HG03159 (cell line): ENCODE results near the gene CACNA1I.

Experiments used
- ATAC-seq: cut with Tn5 transposase; IDR thresholded peaks from one replicate; pipeline ENCODE4 v1.9.1; 2021; ENCODE audit warnings: mild to moderate bottlenecking, moderate library complexity; ENCODE audit not compliant: unreplicated experiment

CACNA1I gene

DNA sequence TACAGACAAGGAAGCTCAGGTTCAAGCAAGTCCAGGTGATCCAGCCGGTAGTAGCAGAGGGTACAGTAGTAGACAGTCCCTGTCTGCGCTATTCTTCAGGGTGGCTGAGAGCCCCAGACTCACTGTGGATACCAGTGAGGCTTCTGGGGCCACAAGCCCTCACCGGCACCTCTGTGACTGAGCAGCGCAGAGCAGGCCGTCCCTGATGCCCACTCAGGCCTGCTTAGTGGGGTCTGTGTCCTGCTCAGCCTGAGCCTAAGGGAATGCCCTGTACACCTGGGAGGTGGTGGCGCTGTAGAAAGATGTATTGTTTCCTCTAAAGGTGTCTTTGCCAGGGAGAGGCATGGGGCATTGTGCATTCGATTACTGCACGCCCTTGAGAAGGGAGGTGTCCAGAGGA is 143.8 kb downstream of the CACNA1I start:
- no peak for ATAC-seq

DNA sequence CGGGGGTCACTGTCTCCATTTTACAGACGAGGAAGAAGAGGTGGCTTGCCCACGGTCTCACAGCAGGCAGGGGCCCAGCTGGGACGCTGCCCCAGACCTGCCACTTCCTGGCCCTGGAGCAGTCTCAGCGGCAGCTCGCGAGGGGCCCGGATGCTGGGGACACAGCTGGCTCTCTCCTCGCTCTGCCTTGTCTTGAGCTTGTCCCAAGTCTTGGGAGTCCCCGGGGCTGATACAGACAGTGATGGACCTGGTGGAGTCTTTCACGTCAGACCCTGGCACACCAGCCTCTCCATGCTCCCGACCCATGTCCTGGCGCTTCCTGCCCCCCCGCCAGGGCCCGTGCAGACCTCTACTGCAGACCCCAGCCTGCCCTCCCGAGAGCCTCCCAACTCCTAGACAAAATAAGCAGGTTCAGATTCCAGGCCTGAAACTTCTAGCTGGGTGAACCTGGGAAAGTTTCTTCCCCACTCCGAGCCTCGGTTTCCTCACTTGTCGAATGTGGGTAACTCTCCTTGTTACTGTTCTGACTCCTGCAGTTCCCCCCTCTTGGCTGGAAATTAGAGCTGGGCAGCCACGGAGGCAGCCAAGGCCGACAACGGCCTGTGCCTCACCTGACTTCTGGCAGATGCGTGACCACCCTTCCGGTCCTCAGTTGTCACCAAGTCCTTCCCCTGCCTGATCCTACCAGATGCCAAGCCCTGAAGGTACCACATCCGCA is 145.4 kb downstream of the CACNA1I start:
- no peak for ATAC-seq

DNA sequence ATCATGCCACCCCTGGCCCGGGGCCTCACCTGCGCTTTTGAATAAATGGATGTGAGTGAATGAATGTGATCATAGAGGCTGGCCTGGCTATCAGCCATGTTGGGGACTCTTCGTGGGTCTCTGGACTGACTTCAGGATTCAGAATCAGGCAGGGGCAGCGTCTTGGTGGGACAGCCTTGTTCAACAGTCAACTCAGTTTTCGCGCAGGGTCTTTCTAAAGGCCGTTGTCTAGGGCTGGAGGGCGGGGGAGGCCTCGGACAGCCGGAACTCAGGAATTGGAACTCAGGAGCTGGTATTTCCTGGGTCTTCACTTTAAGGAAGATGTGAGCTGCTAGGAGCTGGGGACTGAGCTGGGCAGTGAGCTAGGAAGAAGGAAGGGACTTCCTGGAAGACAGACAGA is 146.0 kb downstream of the CACNA1I start:
- ATAC-seq, result no peak

DNA sequence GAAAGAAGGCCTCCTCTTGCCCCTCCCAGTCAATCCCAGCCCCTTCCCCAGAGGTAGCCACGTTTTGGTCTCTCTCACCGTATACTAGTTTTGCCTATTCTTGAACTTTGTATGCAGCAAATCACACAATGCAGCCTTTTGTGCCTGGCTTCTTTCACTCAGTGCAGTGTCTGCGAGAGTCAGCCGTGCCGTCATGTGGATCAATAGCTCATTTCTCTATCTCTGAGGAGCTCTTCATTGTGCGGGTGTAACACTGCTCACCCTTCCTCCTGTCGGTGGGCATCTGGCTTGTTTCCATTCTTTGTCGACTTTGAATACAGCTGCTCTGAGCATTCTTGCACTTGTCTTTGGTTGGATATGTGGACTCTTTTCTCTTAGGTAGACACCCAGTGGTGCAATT is 146.5 kb downstream of the CACNA1I start:
- no peak for ATAC-seq

DNA sequence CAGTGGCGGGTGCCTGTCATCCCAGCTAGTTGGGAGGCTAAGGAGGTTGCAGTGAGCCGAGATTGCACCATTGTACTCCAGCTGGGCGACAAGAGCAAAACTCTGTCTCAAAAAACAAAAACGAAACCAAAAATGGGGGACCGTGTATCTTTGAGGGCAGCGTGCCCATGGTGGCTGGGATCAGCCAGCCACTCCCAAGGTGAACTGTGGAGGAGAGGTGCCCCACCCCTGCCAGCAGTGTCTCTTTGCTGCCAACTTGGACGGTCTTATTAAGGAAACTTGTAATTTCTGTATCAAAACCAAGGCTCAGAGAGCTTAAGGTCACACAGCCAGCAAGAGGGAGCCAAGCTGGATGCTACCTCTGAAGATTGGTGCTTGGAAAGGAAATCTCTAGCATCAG is 147.7 kb downstream of the CACNA1I start:
- ATAC-seq, result no peak

DNA sequence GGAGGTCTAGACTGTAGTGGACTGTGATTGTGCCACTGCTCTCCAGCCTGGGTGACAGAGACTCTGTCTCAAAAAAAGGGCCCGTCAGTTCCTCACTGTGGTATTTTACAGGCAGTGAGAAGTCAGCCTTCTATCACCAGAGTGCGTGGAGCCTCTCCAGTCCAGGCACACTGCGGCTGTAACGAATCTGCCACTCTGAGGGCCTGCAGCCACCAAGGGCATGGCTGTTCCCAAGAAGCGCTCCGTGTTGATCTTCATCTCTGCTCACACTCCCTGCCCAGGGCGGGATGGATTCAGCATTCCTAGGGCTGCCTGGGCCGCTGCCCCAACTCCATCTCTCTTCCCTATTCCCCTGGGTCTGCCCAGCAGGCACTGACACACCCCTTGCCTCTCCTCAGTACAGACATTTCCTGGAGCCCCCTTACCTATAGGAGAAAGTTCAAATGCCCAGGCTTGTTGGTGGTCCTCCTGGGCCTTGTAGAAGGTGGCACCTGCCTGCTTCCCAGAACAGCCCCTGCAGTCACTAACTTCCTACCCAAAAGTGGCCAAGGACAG is 148.4 kb downstream of the CACNA1I start:
- ATAC-seq, result no peak

DNA sequence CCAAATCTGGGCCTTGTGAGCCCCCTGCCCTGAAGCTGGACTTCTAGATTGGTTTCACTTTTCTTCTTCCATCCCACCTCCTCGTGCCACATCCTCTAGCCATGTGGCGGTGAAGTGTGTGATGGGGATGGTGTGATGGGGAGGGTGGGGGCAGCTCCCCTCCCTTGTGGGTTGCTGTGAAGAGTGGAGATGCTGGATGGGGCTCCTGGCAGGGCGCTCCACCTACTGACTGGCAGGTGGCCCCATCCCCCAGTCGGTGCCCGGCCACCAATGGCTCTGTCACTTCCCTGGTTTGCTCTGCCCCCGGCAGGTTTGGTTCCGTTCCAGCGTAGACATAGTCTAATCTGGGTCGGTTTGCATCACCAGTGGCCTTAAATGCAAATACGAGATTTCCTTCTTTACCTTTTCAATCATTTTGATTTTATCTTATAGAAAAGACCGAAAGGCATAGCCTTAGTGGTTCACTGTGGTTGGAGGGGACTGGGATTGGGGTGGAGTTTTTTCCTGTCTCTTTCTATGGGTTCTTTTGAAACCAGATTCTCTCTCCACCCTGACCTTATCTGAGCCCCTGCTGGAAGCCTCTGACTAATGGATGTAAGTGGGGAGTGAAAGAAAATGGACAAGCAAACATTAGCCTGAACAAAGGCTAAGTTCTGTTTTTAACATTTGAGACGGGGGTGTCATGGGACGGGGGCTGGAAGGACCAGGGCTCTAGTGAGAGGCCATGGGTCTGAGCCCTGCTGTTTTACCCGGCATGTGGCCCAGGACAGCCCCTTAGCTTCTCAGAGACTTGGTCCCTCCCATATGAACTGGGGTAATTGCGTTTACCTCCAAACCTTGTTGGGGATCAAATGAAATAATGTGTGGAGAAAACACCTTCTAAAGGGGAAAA is 149.3 kb downstream of the CACNA1I start:
- no peak for ATAC-seq

DNA sequence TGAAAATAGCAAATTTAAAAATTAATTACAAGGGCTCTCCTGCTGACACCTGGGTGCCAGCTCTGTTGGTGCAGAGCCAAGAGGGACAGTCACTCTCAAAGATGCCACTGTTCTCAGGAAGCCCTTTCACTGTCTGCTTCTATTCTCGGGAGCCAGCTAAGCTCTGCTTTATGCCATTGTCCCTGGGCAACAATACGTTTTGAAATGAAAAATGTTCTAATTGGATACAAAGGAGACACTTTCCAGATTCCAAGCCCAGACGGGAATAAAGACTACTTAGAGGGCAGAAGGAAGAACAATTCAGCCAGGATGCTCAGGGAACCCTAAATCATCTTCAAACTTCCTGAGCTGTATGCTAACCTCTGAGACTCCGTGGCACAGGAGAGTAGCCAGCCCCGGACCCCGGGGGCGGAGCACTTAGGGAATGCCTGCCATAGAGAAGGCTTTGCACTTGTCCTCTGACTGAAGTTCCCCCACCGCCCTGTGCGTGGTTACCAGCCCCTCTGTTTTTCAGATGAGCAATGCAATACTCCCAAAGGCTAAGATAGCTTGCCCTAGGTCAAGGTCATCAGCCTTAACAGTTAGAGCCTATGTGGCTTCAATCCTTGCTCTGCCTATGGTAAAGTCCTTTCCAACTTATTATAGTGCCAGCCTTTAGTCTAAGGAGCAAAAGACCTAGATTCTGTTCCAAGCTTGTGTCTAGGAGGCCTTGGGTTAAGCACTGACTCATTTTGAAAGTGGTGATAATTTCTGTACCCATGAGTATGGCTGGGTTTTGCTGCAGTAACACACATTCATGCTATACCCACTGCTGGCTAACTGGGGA is 150.9 kb downstream of the CACNA1I start:
- ATAC-seq, result no peak

DNA sequence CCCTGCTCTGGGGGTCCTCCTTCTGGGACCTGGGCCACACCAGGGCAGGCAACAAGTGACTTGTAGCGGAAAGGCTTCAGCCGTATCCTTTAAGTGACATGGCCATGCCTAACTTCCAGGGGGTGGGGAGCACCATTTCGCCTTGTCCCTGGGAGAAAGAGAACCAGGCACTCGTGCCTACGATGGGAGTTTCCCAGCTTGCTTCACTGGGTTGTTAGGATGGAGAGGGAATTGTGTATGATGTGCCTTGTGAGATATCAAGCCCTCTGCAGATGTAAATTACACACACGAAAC is 151.4 kb downstream of the CACNA1I start:
- no peak for ATAC-seq

DNA sequence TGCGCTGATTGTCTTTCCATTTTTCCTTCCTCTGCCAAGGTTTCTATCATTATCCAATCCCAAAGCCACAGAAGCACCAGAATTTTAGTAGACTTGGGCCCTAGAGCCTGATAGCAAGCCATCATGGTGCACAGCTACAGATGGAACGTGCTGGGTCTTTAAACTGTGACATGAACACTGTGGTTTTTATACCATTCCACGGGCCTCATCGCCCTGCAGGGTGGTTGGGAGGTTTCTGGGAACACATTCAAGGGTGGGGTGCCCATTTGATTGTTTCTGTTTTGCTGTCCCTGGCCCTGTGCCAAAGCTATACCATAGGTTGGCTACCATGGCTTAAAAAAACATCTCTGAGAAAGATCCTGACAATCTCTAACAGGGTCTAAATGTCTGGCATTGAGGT is 151.9 kb downstream of the CACNA1I start:
- ATAC-seq, result no peak

DNA sequence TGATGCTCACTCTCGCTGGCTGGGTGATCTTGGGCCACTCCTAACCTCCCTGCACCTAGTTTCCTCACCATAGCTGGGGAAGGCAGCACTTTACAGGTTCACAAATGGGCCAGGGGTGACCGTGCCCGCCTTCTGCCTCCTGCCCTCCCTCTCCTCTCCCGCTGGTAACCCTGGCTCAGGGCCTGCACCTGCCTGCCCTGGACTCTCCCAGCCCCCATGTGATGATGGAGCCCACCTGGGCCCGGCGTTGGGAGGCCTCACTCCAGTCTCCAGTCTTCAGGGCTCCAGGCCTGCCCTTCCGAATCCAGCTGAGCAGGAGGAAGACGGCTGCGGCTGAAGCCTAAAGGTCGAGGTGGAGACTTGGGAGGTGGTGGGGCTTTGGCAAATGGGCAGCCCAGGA is 152.9 kb downstream of the CACNA1I start:
- ATAC-seq, result no peak

DNA sequence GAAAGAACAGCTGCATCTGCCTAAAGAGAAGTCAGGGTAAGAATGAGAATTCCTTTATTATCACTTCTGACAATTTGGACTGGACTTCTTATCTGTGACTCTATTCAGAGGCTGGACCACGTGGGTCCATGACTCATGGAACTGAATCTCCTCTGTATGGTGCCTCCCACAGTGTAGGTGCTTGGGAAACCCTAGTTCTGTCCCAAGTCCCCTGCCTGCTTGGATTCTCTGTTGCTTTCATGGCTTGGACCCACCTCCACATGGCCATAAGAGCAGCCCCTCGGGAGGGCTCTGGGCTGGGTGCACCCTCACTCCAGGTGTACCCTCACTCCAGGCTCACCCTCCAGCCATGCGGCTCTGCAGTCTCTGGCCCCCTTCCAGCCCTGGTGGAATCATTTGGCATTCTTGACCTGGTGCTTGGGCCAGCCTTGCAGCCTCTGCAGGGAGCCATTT is 153.4 kb downstream of the CACNA1I start:
- ATAC-seq, result no peak

DNA sequence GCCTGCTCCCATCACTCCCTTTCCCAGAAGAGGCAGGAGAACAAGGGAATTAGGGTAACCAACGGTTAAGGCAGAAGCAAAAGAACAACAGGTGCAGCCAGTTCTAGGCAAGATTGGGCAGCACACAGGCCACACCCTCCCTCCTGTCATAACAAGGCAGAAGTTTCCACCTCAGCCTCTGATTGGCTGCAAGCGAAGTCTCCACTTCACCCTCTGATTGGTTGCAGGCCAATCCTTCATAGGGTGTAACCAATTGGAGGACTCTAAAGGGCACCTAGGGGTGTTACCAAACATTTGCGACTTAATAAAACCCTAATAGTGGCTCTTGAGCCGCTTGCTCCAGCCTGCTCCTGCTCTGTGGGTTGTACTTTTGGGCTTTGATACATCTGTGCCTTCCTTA is 153.8 kb downstream of the CACNA1I start:
- ATAC-seq, result no peak

DNA sequence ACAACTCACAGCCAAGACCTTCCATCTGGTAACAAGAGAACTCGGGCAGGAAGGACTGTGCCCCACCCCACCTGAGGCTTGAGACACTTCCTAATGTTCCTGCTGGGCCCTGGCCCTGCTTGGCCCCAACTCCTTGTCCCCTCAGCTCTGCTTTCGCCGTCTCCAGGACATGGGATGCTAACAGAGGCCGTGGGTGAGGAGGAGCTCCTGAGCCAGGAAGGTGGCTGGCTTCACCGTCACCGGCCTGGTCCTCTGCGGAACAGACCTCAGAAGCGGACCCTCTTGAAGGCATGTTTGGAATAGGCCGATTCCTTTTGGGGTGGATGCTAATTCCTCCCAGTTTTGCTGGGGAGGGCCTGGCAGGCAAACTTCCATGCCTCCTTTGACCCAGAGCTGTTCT is 154.3 kb downstream of the CACNA1I start:
- ATAC-seq, result no peak

DNA sequence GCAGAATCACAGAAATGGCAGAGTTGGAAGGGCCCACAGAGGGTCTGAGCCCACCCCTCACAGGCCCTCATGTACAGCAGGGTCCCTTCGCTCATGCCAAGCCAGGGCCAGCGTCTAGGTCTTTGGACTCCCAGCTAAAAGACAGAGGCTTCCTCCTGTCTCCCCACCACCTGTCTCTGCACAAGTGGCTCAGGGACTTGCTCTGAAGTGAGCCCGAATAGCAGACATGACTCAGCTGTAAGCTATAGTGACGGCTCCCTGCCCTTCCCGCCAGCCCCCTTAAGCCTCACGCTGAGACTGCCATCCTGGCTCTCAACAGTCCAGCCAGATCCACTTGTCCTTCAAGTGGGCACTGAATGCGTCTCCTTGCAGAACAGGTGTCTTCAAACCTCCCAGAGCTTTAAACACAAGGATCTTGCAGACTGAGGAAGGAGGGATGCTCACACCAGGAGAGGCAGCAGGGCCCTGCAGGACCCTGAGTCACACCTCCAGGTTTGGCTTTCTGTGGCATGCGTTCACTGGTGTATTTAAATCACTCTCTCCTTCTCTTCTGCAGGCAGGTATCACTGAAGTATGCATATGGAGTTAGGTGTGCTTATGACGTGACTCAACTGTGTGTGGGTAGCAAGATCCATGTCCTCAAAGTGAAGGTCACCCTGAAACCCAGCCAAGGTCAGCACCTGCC is 154.9 kb downstream of the CACNA1I start:
- no peak for ATAC-seq

DNA sequence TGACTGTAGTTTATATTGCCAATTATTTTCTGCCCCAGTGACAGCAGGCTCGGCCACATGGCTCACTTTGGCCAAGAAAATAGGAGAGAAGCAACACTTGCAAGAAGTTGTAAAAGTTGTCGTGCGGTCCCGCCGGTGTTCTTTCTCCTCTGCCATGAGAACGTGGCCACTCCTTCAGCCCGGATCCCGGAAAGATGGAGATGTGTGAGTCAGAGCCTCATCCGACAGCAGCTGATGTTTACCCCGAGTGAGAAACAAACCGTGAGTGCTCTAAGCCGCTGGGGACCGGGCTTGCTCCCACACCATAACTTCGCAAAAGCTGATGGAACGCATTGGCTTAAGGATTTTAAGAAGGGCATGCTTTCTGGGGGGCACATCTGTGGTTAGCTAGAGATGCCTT is 157.0 kb downstream of the CACNA1I start:
- no peak for ATAC-seq

DNA sequence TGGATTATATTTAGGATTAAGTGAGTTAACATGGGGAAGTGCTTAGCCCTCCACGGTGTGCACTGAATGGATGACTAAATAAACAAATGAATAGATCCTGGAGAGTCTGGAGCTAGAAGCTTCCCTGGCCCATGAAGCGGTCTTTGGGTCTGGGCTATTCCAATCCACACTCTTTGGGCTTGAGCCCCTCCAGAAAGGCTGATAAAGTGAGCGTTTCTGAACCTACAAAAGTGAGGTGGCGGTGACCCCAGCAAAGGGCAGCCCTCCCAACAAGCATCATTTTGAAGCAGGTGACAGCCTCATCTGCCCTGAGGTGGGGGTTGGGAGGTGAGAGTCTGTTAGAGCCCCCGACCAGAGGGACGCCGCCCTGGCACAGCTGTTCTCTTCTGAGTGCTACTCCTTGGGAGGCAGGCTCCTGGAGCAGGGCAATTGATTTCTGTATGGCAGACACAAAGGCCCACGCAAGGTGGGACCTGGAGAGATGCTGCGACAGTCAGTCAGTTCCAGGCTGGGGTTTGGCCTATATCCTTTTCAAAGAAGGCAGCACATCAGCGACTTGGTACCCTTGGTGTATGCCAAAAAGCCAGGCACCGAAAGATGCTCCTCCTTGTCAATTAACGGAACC is 157.8 kb downstream of the CACNA1I start:
- no peak for ATAC-seq

DNA sequence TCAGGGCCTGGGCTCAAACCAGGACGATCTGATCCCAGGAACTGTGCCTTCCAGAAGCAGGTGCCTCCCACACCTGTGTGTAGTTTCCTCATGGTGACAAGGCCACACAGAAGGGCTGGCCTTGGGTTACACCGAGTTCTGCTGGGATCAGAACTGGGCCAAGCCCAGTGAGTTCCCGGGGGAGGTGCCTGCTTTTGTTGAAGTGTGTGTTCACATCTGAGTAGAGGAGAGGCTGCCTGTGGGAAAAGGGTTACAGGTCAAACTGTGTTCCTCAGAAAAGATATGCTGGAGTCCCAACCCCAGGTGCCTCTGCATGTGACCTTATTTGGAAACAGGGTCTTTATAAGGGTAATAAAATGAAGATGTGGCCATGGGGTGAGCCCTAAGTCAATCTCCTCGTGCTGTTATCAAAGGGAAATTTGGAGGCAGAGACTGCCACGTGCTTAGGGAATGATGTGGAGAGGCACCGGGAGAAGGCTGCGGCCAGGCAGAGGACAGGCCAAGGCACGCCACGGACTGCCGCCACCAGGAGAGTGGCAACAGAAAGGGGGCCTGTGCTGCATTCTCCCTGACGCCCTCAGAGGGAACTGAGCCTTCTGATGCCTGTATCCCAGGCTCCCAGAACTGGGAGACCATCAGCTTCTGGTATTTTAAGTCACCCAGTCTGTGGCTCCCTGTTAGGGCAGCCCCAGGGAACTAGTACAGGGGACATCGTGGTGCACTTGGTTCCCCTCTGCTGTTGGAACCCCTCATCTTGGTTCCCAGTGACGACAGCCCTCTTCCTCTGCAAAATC is 158.8 kb downstream of the CACNA1I start:
- ATAC-seq, result no peak

DNA sequence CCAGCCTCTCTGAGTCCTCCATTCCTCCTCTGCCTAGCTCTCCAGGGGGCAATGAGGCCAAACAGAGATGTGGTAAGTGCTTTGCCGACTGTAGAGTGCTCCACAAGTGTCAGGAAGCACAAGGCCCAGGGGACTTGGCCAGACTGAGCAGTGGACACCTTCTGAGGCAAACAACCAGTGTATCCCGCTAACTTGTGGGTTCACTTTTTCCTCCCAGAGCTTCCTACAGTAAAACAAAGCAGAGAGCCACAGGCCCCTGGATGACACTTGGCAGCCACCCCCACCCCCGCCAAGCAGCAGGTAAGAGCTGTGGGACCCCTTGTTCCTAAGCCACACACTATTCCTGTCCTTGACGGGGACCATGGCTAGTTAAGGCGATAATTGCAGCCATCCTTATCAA is 160.9 kb downstream of the CACNA1I start:
- no peak for ATAC-seq
